Superior temporal gyrus (tissue), 1 donor: ENCODE results near the gene SPOP.

Experiments
- DNase-seq: peaks from one replicate; pipeline ENCODE4 v3.0.0-alpha.2; 2016; ENCODE audit errors: extremely low spot score

SPOP gene

DNA sequence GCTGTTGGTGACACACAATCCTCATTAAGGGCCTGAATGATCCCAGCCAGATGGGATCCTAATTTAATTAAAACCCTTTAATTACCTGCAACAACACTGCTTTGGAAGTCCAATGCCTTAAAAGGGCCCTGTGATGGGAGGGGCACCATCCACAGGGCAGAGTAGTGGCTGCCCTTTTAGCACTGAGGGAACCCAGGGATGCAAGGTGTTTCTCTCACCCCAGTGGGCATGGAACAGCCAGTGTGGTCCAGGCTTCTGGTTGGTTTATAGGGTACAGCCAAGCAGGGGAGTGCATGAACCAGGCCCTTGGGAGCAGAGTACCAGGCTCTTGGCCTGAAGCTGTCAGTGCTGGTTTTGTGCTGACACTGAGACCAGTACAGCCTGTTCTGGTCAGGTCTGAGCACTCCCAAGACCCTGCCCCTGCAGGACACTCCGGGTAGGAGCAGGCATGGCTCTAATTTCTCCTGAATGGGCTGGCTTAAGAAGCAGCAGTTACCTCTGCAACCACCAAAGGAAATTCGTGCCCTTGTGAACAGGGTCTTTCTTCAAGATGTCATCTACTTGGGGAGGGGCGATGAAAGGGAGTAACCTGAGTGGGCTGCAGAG, 92.4 kb downstream of the SPOP start:
- DNase-seq: no peak

DNA sequence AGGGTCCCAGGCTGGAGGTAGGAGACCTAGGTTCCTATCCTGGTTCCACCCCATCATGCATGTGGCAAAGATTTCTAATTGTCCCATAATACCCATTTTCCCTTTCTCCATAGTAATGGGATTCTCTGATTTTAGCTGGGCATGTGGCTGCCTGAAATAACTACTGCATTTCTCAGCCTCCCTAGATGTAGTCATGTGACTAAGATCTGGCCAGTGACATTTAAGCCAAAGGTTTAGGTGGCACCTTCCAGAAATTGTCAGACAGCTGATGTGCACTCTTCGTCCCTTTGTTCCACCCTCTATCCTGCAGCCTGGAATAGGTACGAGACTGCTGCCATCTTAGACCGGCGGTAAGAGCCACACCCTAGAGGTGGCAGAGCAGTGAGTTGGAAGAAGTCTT, 94.0 kb downstream of the SPOP start:
- no peak for DNase-seq

DNA sequence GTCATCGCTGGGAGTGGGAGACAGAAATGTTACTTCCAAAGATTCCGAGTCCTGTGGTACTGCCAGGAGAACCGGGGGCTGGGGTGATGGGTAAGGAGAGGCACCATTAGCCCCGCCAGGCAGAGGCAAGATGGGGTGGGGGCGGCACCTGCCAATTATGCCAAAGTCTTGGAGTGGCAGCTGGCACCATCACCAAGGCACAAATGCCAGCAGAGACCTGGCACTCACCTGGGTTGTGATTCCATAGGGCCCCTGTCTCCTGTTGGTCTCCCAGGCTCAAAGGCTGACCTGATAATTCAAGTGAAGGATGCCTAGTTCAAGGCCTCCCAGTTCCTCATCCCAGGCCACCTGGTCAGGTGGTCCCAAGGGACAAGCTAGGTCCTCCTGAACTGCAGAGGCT, 94.7 kb downstream of the SPOP start:
- no peak for DNase-seq

DNA sequence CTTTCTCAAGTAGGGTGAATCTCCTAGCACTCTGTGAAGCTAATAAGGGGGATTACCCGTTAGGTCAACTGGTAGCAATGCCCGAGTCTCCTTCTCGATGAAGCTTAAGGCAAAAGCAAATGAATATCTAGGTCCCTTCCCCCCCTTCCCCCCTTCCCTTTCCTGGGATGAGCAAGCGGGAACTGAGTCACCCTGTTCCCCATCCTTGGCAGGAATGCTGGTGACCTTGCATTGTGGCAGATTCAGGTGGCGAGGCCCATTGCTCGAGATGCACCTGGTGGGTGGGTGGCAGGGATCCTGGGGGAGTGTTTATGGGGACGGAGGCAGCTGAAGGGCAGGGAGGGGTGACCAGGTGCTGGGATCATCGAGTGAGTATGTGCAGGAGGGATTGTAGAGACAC, 95.1 kb downstream of the SPOP start:
- no peak for DNase-seq

DNA sequence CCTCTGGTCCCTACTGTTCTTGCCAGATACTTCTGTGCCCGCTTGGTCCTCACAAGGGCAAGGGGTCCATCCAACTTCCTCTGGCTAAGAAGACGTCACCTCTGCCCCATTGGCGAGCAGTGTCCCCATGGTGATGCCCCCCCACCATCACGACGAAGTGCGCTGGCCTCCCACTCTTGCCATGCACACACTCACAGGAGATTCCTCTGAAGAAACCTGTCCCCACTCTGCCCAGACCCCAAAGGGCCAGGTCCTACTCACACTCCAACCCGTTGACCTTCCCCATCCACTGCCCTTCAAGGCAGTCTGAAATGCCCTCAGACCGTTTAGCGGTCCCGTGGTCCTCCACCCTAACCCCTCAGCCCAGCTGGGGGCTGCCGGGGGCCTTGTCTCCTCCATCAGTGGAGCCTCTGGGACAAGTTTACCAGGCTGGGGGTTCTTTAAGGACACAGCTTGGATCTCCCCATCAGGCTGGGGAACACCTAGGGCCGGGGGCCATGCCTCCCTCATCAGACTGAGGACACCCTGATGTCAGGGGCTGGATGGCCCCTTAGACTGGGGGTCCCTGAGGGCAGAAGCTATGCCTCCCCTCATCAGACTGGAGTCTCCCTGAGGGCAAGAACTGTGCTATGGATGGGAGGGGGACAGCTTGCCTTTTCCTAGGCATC, 95.7 kb downstream of the SPOP start:
- DNase-seq: no peak

GRCh38 chr17:49581648-49581998, 96.3 kb downstream of the SPOP start:
- DNase-seq: no peak

DNA sequence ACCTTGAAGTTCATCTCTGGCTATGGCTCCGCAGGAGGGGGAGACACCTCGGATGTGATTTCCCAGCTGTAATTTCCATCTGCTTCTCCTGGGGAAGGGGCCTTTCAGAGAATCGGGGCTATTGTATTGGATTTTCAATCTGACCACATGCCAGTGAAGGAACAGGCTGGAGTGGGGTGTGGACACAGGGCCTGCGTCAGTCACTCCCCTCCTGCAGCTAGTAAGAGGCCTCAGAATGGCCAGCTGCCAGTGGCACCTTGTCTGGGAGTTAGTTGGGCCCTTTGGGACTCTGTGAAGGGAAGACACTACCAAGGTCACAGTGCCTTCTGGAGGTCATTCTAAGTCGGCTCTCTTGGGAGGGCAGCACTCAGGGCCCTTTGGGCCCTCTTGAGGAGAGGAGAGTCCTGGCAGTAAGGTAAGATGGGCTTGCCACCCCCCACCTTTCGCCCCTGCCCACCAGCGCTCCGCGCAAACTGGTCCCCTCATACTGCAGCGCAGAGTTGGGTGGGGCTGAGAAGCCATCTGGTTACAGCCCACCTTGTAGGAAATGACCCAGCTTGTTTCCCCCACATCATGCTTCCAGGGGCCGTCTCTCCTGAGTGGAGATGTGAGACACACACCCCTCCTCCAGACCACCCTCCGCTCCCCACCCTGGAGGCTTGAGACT, 96.8 kb downstream of the SPOP start:
- no peak for DNase-seq

- no peak for DNase-seq
These were observed 97.7 kb downstream of the SPOP start for GRCh38 chr17:49580055-49580721.

GRCh38 chr17:49579522-49579921, 98.4 kb downstream of the SPOP start:
- no peak for DNase-seq

- DNase-seq: no peak
These were observed 98.9 kb downstream of the SPOP start for GRCh38 chr17:49578952-49579500.

DNA sequence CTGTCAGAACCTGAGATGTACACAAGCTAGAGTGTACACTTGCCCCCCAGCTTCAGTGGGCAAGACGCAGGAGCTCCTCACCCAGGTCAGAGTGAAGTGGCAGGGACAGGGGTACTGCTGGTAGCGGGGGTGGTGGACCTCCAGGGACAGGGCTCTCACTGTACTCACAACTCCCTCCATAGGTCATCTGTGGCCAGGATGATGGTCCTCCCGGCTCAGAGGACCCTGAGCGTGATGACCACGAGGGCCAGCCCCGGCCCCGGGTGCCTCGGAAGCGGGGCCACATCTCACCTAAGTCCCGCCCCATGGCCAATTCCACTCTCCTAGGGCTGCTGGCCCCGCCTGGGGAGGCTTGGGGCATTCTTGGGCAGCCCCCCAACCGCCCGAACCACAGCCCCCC, 99.5 kb downstream of the SPOP start:
- no peak for DNase-seq

GRCh38 chr17:49577963-49578362, 99.9 kb downstream of the SPOP start:
- DNase-seq: no peak

- DNase-seq: no peak
These were observed 100.3 kb downstream of the SPOP start for GRCh38 chr17:49577650-49577934.

GRCh38 chr17:49576917-49577649, 100.8 kb downstream of the SPOP start:
- DNase-seq: no peak

DNA sequence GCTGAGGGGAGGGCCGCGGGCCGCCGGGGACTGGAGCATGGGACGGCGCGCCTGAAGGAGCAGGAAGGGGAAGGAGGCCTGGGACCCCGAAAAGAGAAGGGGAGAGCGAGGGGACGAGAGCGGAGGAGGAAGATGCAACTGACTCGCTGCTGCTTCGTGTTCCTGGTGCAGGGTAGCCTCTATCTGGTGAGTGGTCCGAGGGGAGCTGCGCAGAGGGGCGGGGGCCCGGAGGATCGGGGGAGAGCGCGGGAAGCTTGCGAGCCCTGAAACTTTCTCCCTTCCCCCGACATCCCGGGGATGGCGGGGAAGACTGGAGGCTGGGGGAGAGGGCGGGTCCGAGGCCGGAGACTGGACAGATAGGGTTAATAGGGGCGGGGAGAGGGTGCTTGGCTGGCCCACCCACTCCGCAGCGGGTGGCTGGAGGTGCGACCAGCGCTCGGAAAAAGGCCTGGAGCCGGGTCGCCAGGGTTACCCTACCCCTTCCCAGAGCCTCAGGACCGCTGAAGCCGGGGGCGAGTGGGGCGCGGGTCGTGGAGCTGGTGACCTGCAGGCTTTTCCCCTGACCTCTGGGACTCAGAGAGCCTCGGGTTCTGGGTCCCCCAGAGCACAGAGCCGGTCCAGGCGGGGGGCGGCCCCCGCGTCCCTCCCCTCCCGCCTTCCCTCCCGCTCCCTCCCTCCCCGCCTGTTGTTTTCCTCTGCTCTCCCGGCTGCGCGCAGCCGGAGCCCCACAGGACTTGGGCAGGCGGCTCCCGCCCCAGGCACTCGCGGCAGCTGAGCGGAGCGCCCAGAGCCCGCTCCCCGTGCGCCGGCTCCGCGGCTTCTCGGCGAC, 101.6 kb downstream of the SPOP start:
- DNase-seq: no peak

DNA sequence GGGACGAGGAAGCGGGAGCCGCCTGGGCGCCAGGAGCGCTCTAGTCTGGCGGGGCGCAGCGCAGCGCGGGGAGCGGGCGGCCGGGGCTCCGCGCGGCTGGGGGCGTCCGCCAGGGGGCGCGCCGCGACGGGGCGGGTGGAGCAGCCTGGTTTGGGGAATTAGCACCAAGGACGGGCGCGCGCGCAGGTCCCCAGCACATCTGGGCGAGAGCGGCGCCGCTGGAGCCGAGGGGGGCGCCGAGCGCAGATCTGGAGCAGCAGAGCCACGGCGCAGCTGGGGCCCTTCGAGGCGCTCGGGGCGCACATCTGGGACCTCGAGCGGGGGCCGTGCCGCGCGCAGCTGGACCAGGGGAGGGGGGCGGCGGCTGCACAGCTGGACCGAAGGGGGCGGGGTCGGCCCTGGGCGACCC, 102.2 kb downstream of the SPOP start, which contains the start of gene NXPH3:
TSS of gene NXPH3 (plus strand) at position 193 of the 409 bp plus-strand sequence. CDS start 349 bp downstream, outside the sequence.
- DNase-seq: no peak

GRCh38 chr17:49574945-49575678, 102.8 kb downstream of the SPOP start:
- no peak for DNase-seq

DNA sequence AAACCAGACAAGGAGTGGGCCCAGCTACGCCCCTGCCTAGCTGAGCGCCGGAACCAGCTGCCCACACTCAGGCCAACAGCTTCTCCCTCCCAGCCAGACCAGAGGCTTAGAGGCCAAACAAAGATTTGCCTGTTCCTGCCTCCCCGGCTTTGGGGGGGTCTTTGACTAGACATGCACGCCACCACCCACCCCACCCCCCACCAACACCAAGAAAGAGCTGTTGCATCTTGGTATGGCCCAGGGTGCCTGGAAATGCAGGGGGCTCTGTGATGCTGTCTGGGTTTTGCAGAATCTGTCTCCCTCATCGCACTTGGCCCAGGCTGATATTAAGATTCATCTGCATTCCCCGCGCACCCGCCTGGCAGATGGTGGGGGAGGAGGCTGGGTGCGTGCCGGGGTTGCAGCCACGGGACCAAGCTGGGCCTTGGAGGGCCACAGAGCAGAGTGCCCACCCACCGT, 103.5 kb downstream of the SPOP start:
- no peak for DNase-seq

- DNase-seq: no peak
These were observed 104.2 kb downstream of the SPOP start for GRCh38 chr17:49573510-49574322.
